PC-9 (cell line): ENCODE data around the gene PAK4. TPM values are rescaled to one million over a fixed set of nuclear protein-coding genes. Genes with fewer than 3 reads are reported as not detected.

Source experiments
- BruUV-seq: library from RNA; stranded (reverse); fragments of 400-500 nt; replicated peaks from 2 replicates; lab custom pipeline; 2021; lab: Mats Ljungman, UMichigan
- CTCF ChIA-PET: fragments of 300-600 bp; sonication (Branson Sonifier 250); formaldehyde crosslinking; loops from one replicate; lab custom pipeline; 2022; ENCODE audit warnings: antibody characterized with exemption; lab: Charles Lee
- POLR2A ChIA-PET: fragments of 300-600 bp; sonication (Branson Sonifier 250); formaldehyde crosslinking; loops from one replicate; lab custom pipeline; 2022; ENCODE audit warnings: antibody characterized with exemption; ENCODE audit not compliant: unreplicated experiment; lab: Charles Lee
- DNase-seq, 2 experiments: peaks; one replicate each; pipeline versions ENCODE4 v3.0.0 to v3.0.0-alpha.2; 2015 to 2022; ENCODE audit warnings: mixed read lengths in 1 of 2
- H2AFZ ChIP-seq: fragments of 200-600 bp; sonication (generic); 2 replicates; pipeline ENCODE4 v1.8.1; 2017; ENCODE audit warnings: antibody characterized with exemption
- H3F3A ChIP-seq: fragments of 200-600 bp; sonication (generic); 2 replicates; pipeline ENCODE4 v1.8.1; 2017; ENCODE audit warnings: antibody characterized with exemption, mild to moderate bottlenecking, low read depth; ENCODE audit not compliant: insufficient read depth
- H3K27ac ChIP-seq: fragments of 200-600 bp; sonication (generic); 2 replicates; pipeline ENCODE4 v1.6.1; 2016; ENCODE audit warnings: mixed run types
- H3K27me3 ChIP-seq: fragments of 200-600 bp; sonication (generic); 2 replicates; pipeline ENCODE4 v1.6.1; 2016; ENCODE audit warnings: low read depth, mixed run types; ENCODE audit not compliant: insufficient read depth
- H3K36me3 ChIP-seq: fragments of 200-600 bp; sonication (generic); 2 replicates; pipeline ENCODE4 v1.6.1; 2016; ENCODE audit warnings: low read depth, mixed run types
- H3K4me1 ChIP-seq: fragments of 200-600 bp; sonication (generic); replicated peaks from 2 replicates; pipeline ENCODE4 v1.6.1; 2016; ENCODE audit warnings: mixed run types; ENCODE audit not compliant: insufficient read depth
- H3K4me2 ChIP-seq: fragments of 200-600 bp; sonication (generic); 2 replicates; pipeline ENCODE4 v1.6.1; 2017; ENCODE audit warnings: mixed run types
- H3K4me3 ChIP-seq: fragments of 200-600 bp; sonication (generic); 2 replicates; pipeline ENCODE4 v1.6.1; 2016; ENCODE audit warnings: mixed run types
- H3K79me2 ChIP-seq: fragments of 200-600 bp; sonication (generic); 2 replicates; pipeline ENCODE4 v1.6.1; 2017; ENCODE audit warnings: low read depth, mixed run types
- H3K9me2 ChIP-seq: fragments of 200-600 bp; sonication (generic); 2 replicates; pipeline ENCODE4 v1.8.1; 2017; ENCODE audit warnings: mild to moderate bottlenecking; ENCODE audit not compliant: insufficient read depth
- H3K9me3 ChIP-seq: fragments of 200-600 bp; sonication (generic); 2 replicates; pipeline ENCODE4 v1.8.1; 2016; ENCODE audit warnings: low read depth; ENCODE audit not compliant: insufficient read depth
- H4K20me1 ChIP-seq: fragments of 200-600 bp; sonication (generic); 2 replicates; pipeline ENCODE4 v1.8.1; 2017; ENCODE audit not compliant: insufficient read depth
- EZH2 ChIP-seq: fragments of 200-600 bp; sonication (generic); IDR thresholded peaks from 2 replicates; pipeline ENCODE4 v1.8.0; 2017; ENCODE audit warnings: antibody characterized with exemption, low read depth
- intact Hi-C: fragments of 100-400 bp; cut with micrococcal nuclease; formaldehyde crosslinking; loops from one replicate; pipeline ENCODE4 v1.10.0; 2022; ENCODE audit not compliant: unreplicated experiment
- total RNA-seq: library from RNA; stranded (reverse); gene quantifications from 2 replicates; pipeline ENCODE4 v1.2.3, GENCODE V29; 2021
- TF ChIP-seq, protein P1 (sequence below): fragments of 200-600 bp; sonication (generic); conservative IDR thresholded peaks from 2 replicates; pipeline ENCODE4 v1.6.1; 2017; ENCODE audit warnings: mixed run types, antibody characterized with exemption, mild to moderate bottlenecking, moderate library complexity

The PAK4 gene
- total RNA-seq, 1 experiment from 2014 or later, result 77.8 TPM

DNA sequence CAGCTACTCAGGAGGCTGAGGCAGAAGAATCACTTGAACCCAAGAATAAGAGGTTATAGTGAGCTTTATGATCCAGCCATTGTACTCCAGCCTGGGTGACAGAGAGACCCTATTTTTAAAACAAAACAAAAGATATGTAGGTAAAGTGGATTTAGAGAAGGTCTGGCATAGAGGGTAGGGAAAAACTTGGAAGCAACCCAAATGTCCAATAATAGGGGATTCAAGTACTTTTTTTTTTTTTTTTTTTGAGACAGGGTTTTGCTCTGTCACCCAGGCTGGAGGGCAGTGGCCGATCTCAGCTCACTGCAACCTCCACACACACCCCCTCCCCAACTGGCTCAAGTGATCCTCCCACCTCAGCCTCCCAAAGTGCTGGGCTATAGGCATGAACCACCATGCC, 5.8 kb upstream of the PAK4 start:
- H3K27ac ChIP-seq, result no peak overlapping the region
- H3K36me3 ChIP-seq, result no peaks in the 10 kb centered on the region
- ChIA-PET CTCF (interaction anchor here (0.5 to 0.7 kb wide), 4 partner anchors 84 to 206 kb away, joined by 3 to 7 read pairs (median 6); no protein-coding TSS in a partner anchor), POLR2A (interaction anchor here (0.7 kb wide), 1 partner anchor 790 kb away, joined by 8 read pairs; no protein-coding TSS in a partner anchor)
- no peak overlapping the region for H3K4me2 ChIP-seq
- BruUV-seq, result no TSS peak
- no peaks in the 10 kb centered on the region; the same call in 1 of the 2 replicates for H3K4me1 ChIP-seq
- H3K27me3 ChIP-seq, result no peaks in the 10 kb centered on the region
- intact Hi-C loops, result loop anchor here (10.0 kb wide), 1 partner anchor 65 kb away; no protein-coding TSS in a partner anchor
- H3K4me3 ChIP-seq, result no peak overlapping the region
- peaks cover 25% of the 10 kb centered on the region for H3F3A ChIP-seq
- no peak for TF ChIP-seq EZH2
- TF ChIP-seq, protein P1, sequence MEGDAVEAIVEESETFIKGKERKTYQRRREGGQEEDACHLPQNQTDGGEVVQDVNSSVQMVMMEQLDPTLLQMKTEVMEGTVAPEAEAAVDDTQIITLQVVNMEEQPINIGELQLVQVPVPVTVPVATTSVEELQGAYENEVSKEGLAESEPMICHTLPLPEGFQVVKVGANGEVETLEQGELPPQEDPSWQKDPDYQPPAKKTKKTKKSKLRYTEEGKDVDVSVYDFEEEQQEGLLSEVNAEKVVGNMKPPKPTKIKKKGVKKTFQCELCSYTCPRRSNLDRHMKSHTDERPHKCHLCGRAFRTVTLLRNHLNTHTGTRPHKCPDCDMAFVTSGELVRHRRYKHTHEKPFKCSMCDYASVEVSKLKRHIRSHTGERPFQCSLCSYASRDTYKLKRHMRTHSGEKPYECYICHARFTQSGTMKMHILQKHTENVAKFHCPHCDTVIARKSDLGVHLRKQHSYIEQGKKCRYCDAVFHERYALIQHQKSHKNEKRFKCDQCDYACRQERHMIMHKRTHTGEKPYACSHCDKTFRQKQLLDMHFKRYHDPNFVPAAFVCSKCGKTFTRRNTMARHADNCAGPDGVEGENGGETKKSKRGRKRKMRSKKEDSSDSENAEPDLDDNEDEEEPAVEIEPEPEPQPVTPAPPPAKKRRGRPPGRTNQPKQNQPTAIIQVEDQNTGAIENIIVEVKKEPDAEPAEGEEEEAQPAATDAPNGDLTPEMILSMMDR, result no peak
- no peak overlapping the region for H2AFZ ChIP-seq
- H3K9me3 ChIP-seq, result no peaks in the 10 kb centered on the region
- no peaks in the 10 kb centered on the region for H3K9me2 ChIP-seq
- no peaks in the 10 kb centered on the region for H3K79me2 ChIP-seq
- DNase-seq, result no peak
- H4K20me1 ChIP-seq, result no peaks in the 10 kb centered on the region

DNA sequence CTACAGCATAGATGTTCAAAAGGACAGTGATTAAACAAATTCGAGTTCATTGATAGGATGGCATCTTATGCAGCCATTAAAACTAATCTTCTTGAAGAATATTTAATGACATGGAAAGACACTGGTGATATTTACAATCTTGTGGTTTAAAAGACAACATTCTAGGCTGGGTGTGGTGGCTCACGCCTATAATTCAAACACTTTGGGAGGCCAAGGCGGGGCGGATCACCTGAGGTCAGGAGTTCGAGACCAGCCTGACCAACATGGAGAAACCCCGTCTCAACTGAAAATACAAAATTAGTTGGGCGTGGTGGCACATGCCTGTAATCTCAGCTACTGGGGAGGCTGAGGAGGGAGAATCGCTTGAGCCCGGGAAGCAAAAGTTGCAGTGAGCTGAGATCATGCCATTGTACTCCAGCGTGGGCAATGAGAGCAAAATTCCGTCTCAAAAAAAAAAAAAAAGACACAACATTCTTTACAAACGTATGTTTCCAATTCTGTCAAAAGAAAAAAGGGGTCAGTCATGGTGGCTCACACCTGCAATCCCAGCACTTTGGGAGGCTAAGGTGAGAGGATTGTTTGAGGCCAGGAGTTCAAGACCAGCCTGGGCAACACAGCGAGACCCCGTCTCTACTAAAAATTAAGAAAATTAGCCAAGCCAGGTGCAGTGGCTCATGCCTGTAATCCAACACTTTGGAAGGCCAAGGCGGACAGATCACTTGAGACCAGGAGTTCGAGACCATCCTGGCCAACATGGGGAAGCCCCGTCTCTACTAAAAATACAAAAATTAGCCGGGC, 2.5 kb upstream of the PAK4 start:
- intact Hi-C loops, result loop anchor here (1.0 to 2.0 kb wide), 4 partner anchors 64 to 205 kb away; partner anchors contain the start of gene NCCRP1
- Histone ChIP-seq H3K27ac (no peak overlapping the region), H2AFZ (no peak overlapping the region), H3K9me2 (no peaks in the 10 kb centered on the region), H3K4me2 (no peak overlapping the region), H4K20me1 (peaks cover 17% of the 10 kb centered on the region), H3K9me3 (no peaks in the 10 kb centered on the region), H3K27me3 (no peaks in the 10 kb centered on the region), H3K4me3 (no peak overlapping the region), H3F3A (peaks cover 18% of the 10 kb centered on the region; the same call in 1 of the 2 replicates), H3K4me1 (peaks cover 9% of the 10 kb centered on the region), H3K36me3 (no peaks in the 10 kb centered on the region), H3K79me2 (peaks cover 25% of the 10 kb centered on the region)
- CTCF ChIA-PET, result interaction anchor here (0.6 to 1.5 kb wide), 6 partner anchors 72 to 391 kb away, joined by 3 to 7 read pairs (median 6); partner anchors contain the start of gene SAMD4B
- no TSS peak for BruUV-seq
- no peak for DNase-seq
- TF ChIP-seq, protein P1, result no peak
- no peak for TF ChIP-seq EZH2
- POLR2A ChIA-PET, result interaction anchor here (0.6 kb wide), 1 partner anchor 855 kb away, joined by 3 read pairs; no protein-coding TSS in a partner anchor

DNA sequence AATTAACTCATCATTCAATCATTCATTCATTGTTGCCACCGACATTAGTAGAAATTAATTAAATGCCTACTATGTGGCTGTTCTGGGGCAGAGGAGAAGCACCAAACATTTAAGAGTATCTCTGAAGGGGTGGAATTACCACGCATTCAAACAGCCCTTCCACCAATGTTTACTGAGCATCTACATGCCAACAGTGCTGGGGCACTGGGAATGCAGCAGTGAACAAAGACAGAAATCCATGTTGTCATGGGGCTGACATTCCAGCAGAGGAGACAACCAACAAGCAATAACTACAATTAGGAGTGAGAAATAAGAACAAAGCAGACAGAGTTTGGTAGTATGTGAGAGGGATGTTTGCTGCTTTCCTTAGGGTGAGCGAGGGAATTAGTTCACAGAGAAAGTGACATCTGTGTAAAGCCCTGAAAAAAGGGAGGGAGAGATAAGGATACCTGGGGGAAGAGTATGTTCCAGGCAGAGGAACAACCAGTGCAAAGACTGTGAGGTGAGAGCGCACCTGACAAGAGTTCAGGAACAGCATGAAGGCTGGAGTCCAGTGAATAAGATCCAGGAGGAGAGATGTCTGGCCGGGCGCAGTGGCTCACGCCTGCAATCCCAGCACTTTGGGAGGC, 1.3 kb upstream of the PAK4 start:
- peaks cover 9% of the 10 kb centered on the region for H3K4me1 ChIP-seq
- H3K9me3 ChIP-seq, result no peaks in the 10 kb centered on the region
- H2AFZ ChIP-seq, result no peak overlapping the region
- no peaks in the 10 kb centered on the region for H3K27me3 ChIP-seq
- H3K4me3 ChIP-seq, result no peak overlapping the region
- no peak for TF ChIP-seq EZH2
- TF ChIP-seq, protein P1, result no peak
- peaks cover 37% of the 10 kb centered on the region for H3K79me2 ChIP-seq
- H3K27ac ChIP-seq, result no peak overlapping the region
- CTCF ChIA-PET, result no interaction called here
- H3F3A ChIP-seq, result peaks cover 18% of the 10 kb centered on the region; the same call in 1 of the 2 replicates
- intact Hi-C loops, result no loop called here
- H3K9me2 ChIP-seq, result no peaks in the 10 kb centered on the region
- no peak for DNase-seq
- no TSS peak for BruUV-seq
- POLR2A ChIA-PET, result no interaction called here
- no peaks in the 10 kb centered on the region for H3K36me3 ChIP-seq
- H3K4me2 ChIP-seq, result no peak overlapping the region
- H4K20me1 ChIP-seq, result peaks cover 26% of the 10 kb centered on the region
